ENCODE measurements around the gene PTDSS2.
"Not testable (repeated sequence)": the region's sequence is repeated elsewhere in the genome, so short reads cannot be mapped to it uniquely, and the experiment has no call there.

Gene PTDSS2

DNA sequence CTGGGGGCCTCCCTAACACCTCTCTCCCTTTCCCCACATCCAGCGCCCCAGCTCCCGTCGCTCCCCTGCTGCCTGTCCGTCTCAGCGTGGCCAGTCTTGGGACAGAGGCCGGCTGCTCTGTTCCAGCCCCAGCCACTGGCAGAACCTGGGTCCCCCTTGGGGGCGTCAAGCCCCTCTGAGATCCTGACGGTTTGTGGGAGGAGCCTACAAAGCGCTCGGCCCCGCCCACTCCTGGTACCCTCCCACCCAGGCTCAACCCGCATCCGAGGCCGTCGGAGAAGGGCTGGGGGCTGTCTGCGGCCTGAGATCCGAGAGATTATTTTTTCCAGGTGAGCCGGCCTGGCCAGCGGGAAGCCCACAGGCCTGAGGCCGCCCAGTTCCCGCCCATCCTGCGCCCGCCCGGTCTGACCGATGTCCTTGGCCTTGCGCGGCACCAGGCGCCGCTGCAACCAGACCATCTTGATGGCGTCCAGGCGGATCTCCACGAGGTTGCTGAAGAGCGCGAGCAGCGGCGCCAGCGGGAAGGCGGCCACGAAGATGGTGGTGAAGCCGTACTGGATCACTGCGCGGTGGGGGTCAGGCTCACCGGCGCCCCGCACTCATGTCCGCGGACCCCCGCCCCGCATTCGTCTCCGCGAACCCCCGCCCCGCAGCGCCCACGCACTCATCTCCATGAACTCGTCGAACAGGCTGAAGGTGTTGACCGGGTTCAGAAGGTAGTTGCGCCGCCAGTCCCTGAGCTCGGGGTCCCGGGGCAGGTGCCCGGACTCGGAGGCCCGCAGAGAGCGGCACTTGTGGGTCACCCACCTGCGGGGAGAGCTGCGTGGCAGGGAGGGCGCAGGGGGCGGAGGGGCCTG is 29.8 kb upstream of the PTDSS2 start:
- Mint-ChIP-seq H3K4me1 (ENCODE audit: low read depth) (peaks cover 12% of the 10 kb centered on the region), H3K27me3 (no peaks in the 10 kb centered on the region), H3K4me3 (no peak overlapping the region), H3K27ac (no peak overlapping the region), H3K36me3 (ENCODE audit: low read depth) (peaks cover 7% of the 10 kb centered on the region), H3K9me3 (no peaks in the 10 kb centered on the region)

DNA sequence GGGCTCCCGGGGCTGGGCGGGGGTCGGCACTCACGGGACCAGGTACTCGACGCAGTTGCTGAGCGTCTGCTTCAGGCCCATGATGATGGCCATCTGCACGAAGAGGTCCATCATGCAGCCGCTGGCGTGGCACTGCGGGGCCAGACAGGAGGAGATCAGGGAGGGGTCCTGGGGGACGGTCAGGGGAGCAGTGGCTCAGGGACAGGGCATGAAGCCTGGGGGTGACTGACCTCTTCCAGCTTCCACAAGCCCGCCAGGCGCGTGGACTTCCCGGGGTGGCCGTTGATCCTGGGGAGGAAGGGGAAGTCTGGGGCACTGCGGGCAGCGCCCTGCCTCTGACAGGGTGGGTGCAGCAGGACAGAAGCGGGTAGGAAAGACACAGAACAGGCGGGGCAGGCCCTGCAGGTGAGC is 29.2 kb upstream of the PTDSS2 start:
- Mint-ChIP-seq H3K4me3 (no peak overlapping the region), H3K9me3 (no peaks in the 10 kb centered on the region), H3K4me1 (ENCODE audit: low read depth) (peaks cover 5% of the 10 kb centered on the region), H3K36me3 (ENCODE audit: low read depth) (peaks cover 10% of the 10 kb centered on the region), H3K27me3 (no peaks in the 10 kb centered on the region), H3K27ac (no peak overlapping the region)

DNA sequence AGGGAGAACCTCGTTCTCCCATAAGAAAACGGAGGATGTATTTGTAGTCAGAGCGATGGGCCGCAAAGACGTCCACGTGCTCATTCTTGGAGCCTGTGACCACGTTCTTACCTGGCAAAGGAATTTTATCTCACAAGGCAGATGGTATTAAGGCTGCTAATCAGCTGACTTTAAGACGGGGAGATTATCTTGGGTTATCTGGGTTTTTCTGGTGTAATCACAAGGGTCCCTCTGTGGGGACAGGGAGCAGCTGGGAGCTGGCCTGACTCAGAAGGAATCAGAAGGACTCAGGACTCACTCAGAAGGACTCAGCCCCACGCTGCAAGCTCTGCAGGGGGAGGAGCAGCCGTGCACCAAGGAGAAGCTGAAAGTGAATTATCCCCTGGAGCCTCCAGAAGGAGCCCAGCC is 27.8 kb upstream of the PTDSS2 start:
- Mint-ChIP-seq H3K9me3 (no peaks in the 10 kb centered on the region), H3K4me3 (no peak overlapping the region), H3K27ac (no peak overlapping the region), H3K36me3 (ENCODE audit: low read depth) (peaks cover 10% of the 10 kb centered on the region), H3K27me3 (no peaks in the 10 kb centered on the region), H3K4me1 (ENCODE audit: low read depth) (no peaks in the 10 kb centered on the region)

GRCh38 chr11:424232-424631 is 25.8 kb upstream of the PTDSS2 start:
- no peak overlapping the region for H3K4me3 Mint-ChIP-seq
- H3K9me3 Mint-ChIP-seq: no peaks in the 10 kb centered on the region
- H3K4me1 Mint-ChIP-seq (ENCODE audit: low read depth): no peaks in the 10 kb centered on the region
- H3K27ac Mint-ChIP-seq: no peak overlapping the region
- no peaks in the 10 kb centered on the region for H3K27me3 Mint-ChIP-seq
- peaks cover 13% of the 10 kb centered on the region for H3K36me3 Mint-ChIP-seq (ENCODE audit: low read depth)

- H3K4me1 Mint-ChIP-seq (ENCODE audit: low read depth); H3K27me3 Mint-ChIP-seq; H3K4me3 Mint-ChIP-seq; H3K27ac Mint-ChIP-seq; H3K9me3 Mint-ChIP-seq: not testable (repeated sequence)
- H3K36me3 Mint-ChIP-seq (ENCODE audit: low read depth): peaks cover 13% of the 10 kb centered on the region
Observed at GRCh38 chr11:424766-425165, 25.3 kb upstream of the PTDSS2 start.

- H3K27ac Mint-ChIP-seq: no peak overlapping the region
- H3K36me3 Mint-ChIP-seq (ENCODE audit: low read depth): peaks cover 13% of the 10 kb centered on the region
- no peaks in the 10 kb centered on the region for H3K27me3 Mint-ChIP-seq
- no peaks in the 10 kb centered on the region for H3K9me3 Mint-ChIP-seq
- no peak overlapping the region for H3K4me3 Mint-ChIP-seq
- no peaks in the 10 kb centered on the region for H3K4me1 Mint-ChIP-seq (ENCODE audit: low read depth)
Observed at GRCh38 chr11:425301-425700, 24.8 kb upstream of the PTDSS2 start.

- no peak overlapping the region for H3K4me3 Mint-ChIP-seq
- no peak overlapping the region for H3K27ac Mint-ChIP-seq
- peaks cover 13% of the 10 kb centered on the region for H3K36me3 Mint-ChIP-seq (ENCODE audit: low read depth)
- H3K27me3 Mint-ChIP-seq: no peaks in the 10 kb centered on the region
- H3K9me3 Mint-ChIP-seq: no peaks in the 10 kb centered on the region
- no peaks in the 10 kb centered on the region for H3K4me1 Mint-ChIP-seq (ENCODE audit: low read depth)
Observed at GRCh38 chr11:426851-427250, 23.2 kb upstream of the PTDSS2 start.

- H3K4me1 Mint-ChIP-seq (ENCODE audit: low read depth): no peaks in the 10 kb centered on the region
- H3K9me3 Mint-ChIP-seq: no peaks in the 10 kb centered on the region
- peaks cover 13% of the 10 kb centered on the region for H3K36me3 Mint-ChIP-seq (ENCODE audit: low read depth)
- H3K4me3 Mint-ChIP-seq: no peak overlapping the region
- H3K27me3 Mint-ChIP-seq: no peaks in the 10 kb centered on the region
- no peak overlapping the region for H3K27ac Mint-ChIP-seq
Observed at GRCh38 chr11:428295-428694, 21.8 kb upstream of the PTDSS2 start.

DNA sequence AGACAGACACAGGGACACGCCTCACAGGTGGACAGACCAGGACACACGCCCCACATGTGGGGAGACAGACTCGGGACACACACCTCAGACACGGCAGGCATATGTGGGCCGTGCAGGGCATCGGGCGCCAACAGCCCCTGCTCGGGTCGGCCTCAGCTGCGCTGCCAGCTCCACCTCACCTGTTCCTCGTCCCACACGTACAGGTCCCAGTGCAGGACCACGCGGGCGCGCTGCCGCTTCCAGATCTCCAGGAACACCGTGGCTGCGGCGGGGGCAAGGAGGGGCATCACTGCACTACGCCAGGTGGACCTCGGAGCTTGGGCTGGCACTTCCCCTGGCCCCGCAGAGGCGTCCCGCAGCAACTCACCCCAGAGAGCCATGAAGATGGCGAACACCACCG is 20.7 kb upstream of the PTDSS2 start:
- H3K4me1 Mint-ChIP-seq (ENCODE audit: low read depth): no peaks in the 10 kb centered on the region
- no peak overlapping the region for H3K27ac Mint-ChIP-seq
- H3K4me3 Mint-ChIP-seq: no peak overlapping the region
- H3K27me3 Mint-ChIP-seq: no peaks in the 10 kb centered on the region
- no peaks in the 10 kb centered on the region for H3K9me3 Mint-ChIP-seq
- H3K36me3 Mint-ChIP-seq (ENCODE audit: low read depth): peaks cover 12% of the 10 kb centered on the region

DNA sequence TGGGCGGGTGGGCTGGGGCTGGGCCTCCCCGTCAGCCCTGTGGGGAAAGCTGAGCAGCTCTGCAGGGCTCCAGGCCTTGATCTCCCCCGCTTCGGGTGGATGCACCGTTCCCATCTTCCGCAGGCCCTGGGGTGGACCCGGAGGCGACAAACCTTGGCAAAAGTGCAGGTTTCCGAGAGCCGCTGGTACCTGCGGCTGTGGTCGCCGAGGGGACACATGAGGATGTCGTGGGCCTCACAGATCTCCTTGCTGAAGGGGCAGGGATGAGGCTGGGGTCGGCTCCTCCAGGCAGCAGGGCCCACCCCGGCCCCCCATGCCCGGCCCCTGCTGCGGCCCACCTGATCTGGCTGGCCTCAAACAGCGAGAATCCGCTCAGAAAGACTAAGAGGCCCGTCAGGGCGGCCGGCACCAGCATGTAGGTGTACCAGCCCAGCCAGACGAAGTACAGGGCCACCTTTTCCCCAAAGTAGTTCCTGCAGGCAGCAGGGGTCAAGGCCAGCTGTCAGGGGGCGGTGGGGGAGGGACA is 20.1 kb upstream of the PTDSS2 start:
- Mint-ChIP-seq H3K36me3 (ENCODE audit: low read depth) (peaks cover 8% of the 10 kb centered on the region), H3K4me3 (no peak overlapping the region), H3K27me3 (no peaks in the 10 kb centered on the region), H3K9me3 (no peaks in the 10 kb centered on the region), H3K4me1 (ENCODE audit: low read depth) (no peaks in the 10 kb centered on the region), H3K27ac (no peak overlapping the region)

DNA sequence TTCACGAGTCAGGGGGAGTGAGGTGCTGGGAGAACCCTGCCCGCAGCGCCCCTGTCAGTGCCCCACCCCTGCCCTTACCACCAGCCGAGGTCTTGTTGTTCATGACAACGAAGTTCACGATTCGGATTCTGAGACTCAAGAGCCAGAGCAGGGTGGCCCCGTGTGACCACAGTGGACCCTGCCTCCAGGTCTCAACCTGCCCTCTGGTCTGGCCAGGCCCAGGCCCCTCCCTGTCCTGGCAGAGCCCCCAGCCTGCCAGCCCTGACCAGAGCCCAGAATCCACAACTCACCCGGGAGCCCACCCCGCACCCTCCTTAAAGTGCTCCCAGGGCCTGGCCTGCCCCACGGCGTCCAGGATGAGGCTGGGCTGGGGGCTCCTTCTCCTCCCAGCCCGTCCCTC is 18.2 kb upstream of the PTDSS2 start:
- Mint-ChIP-seq H3K4me3 (no peak overlapping the region), H3K36me3 (ENCODE audit: low read depth) (peaks cover 3% of the 10 kb centered on the region), H3K9me3 (no peaks in the 10 kb centered on the region), H3K27me3 (no peaks in the 10 kb centered on the region), H3K27ac (no peak overlapping the region), H3K4me1 (ENCODE audit: low read depth) (no peaks in the 10 kb centered on the region)

DNA sequence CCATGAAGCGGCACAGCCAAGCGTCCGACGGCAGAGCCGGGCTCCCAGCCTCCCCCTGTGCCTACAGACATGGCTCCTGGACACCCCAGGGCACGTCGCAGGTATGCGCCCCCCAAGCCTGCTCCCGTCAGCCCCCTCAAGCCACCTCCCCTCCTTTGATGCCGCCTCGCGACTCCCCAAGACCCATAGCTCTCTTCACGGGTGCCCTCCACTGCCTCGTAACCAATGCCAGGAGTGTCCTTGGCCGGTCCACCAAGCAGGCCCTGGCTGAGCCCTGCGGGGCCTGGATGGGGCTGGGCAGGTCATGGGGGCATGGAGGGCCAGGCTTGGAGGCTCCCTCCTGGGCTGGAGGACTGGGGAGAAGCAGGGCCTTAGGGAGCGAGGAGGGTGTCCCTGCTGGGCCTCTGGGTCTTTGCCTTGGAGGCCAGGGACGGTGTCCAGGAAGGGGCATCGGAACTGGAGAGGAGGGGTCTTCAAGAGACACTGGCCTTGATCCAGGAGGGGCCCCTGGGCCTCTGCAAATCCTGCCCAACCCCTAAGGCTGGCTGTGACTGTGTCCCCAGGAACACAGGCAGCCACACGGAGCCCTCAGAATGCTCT is 17.5 kb upstream of the PTDSS2 start:
- Mint-ChIP-seq H3K9me3 (no peaks in the 10 kb centered on the region), H3K4me1 (ENCODE audit: low read depth) (peaks cover 5% of the 10 kb centered on the region), H3K27me3 (no peaks in the 10 kb centered on the region), H3K36me3 (ENCODE audit: low read depth) (peaks cover 3% of the 10 kb centered on the region), H3K27ac (no peak overlapping the region), H3K4me3 (no peak overlapping the region)

- peaks cover 5% of the 10 kb centered on the region for H3K4me1 Mint-ChIP-seq (ENCODE audit: low read depth)
- H3K27ac Mint-ChIP-seq: no peak overlapping the region
- no peaks in the 10 kb centered on the region for H3K9me3 Mint-ChIP-seq
- H3K27me3 Mint-ChIP-seq: no peaks in the 10 kb centered on the region
- peaks cover 3% of the 10 kb centered on the region for H3K36me3 Mint-ChIP-seq (ENCODE audit: low read depth)
- no peak overlapping the region for H3K4me3 Mint-ChIP-seq
Observed at GRCh38 chr11:433111-433510, 17.0 kb upstream of the PTDSS2 start.

DNA sequence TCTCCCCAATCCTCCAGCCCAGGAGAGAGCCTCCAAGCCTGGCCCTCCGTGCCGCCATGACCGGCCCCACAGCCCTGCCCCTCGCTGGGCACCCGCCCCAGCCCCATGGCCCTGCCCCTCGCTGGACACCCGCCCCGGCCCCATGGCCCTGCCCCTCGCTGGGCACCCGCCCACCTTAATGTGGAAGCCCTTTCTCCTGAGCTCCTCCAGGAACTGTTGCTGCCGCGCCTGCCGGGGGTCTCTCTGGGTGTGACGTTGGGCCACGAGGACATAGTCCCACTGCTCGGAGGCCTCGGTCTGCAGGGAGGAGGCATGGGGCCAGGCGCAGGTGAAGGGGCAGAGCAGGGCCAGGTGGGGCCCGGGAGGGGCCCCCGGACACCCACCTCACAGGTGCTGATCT is 16.4 kb upstream of the PTDSS2 start:
- H3K9me3 Mint-ChIP-seq: no peaks in the 10 kb centered on the region
- H3K27me3 Mint-ChIP-seq: no peaks in the 10 kb centered on the region
- H3K36me3 Mint-ChIP-seq (ENCODE audit: low read depth): peaks cover 2% of the 10 kb centered on the region
- H3K4me3 Mint-ChIP-seq: no peak overlapping the region
- H3K27ac Mint-ChIP-seq: no peak overlapping the region
- H3K4me1 Mint-ChIP-seq (ENCODE audit: low read depth): peaks cover 7% of the 10 kb centered on the region

GRCh38 chr11:434496-434895 is 15.6 kb upstream of the PTDSS2 start:
- peaks cover 9% of the 10 kb centered on the region for H3K4me1 Mint-ChIP-seq (ENCODE audit: low read depth)
- no peaks in the 10 kb centered on the region for H3K36me3 Mint-ChIP-seq (ENCODE audit: low read depth)
- H3K27me3 Mint-ChIP-seq: no peaks in the 10 kb centered on the region
- no peaks in the 10 kb centered on the region for H3K9me3 Mint-ChIP-seq
- no peak overlapping the region for H3K4me3 Mint-ChIP-seq
- no peak overlapping the region for H3K27ac Mint-ChIP-seq

Measured in stimulated activated naive CD8-positive, alpha-beta T cell treated with anti-CD3 and anti-CD28 coated beads, Interleukin-15, Interleukin-2, amounts not matched to agents 100 ng/mL and 50 ng/mL, for 24 hours (primary cell).